Left ventricle myocardium inferior (tissue), 1 donor: ENCODE measurements around the gene CD180. TPM values are rescaled to one million over a fixed set of nuclear protein-coding genes. Genes with fewer than 3 reads are reported as not detected.
A peak's percentile ranks its signal among the peaks of the same experiment; 100 is the strongest.

Source experiments
- DNase-seq: peaks from one replicate; pipeline ENCODE4 v3.0.0-alpha.2; 2020
- H3K27ac ChIP-seq: fragments of 200-600 bp; replicated peaks from 2 replicates; pipeline ENCODE4 v1.8.0; 2021
- H3K27me3 ChIP-seq: fragments of 200-600 bp; 2 replicates; pipeline ENCODE4 v1.8.0; 2021; ENCODE audit warnings: low read depth
- H3K36me3 ChIP-seq: fragments of 200-600 bp; 2 replicates; pipeline ENCODE4 v1.8.0; 2021
- H3K4me1 ChIP-seq: fragments of 200-600 bp; 2 replicates; pipeline ENCODE4 v1.8.0; 2021
- H3K4me3 ChIP-seq: fragments of 200-600 bp; 2 replicates; pipeline ENCODE4 v1.8.0; 2021; ENCODE audit warnings: mild to moderate bottlenecking, moderate library complexity
- H3K9me3 ChIP-seq: fragments of 200-600 bp; replicated peaks from 2 replicates; pipeline ENCODE4 v1.8.0; 2021
- CTCF ChIP-seq: fragments of 200-600 bp; IDR thresholded peaks from 2 replicates; pipeline ENCODE4 v1.8.0; 2021; ENCODE audit warnings: antibody characterized with exemption, mild to moderate bottlenecking, borderline replicate concordance
- intact Hi-C: fragments of 100-400 bp; cut with micrococcal nuclease; formaldehyde crosslinking; loops from one replicate; pipeline ENCODE4 v1.11.0; 2022
- total RNA-seq: library from RNA; stranded (reverse); fragmentation: NEBNext Ultra II Directional; extraction: Animal tissue kit (Norgen Biotek cat#: 25700); gene quantifications from one replicate; pipeline ENCODE4 v1.2.1, GENCODE V29; 2021
- donor health status: DM: no; HTN: yes; CAD: no; lungs with severe emphysema.

Gene CD180
- total RNA-seq, 1 donor from 2014 or later: 0.44 TPM

DNA sequence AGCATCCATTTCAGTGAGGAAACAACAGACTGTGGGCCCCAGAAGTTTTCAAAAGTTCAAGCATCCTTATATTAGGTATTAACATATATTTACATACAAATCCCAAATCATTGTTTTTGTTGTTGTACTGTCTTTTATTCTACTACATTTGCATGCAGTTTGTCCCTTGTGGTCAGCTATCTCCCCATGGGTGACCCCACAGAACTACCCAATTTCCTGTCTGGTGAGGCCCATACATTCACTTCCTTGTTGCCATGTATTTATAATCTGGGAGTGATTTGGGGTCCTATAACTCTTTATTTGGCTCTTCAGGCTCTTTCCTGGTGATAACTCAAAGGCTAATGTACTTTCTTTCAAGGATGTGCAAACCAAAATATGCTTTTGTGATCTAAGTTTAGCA is 3.3 kb upstream of the CD180 start:
- no peak for DNase-seq
- Histone ChIP-seq H3K4me1 (peaks cover 21% of the 10 kb centered on the region), H3K27ac (no peak overlapping the region), H3K27me3 (no peaks in the 10 kb centered on the region), H3K4me3 (no peak overlapping the region), H3K36me3 (no peaks in the 10 kb centered on the region), H3K9me3 (peaks cover 11% of the 10 kb centered on the region)
- no peak for TF ChIP-seq CTCF
- intact Hi-C loops: no loop called here

DNA sequence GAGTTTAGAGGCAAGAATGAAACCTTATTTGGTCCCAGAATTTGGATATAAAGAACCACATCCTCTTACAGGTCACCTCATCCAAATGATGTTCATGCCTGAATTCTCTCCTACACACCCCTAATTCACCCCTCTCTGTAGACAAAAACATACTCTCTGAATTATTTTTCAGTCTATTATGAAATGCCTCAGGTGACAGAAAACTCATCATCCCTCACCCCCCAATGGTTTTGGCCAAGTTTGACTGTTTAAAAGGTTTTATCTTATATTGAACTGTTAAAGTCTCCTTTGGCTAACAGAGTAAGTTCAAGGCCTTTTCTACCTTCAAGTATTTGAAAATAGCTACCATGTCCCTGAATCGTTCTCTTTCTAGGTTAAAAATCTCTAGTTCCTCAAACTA is 2.3 kb upstream of the CD180 start:
- TF ChIP-seq CTCF: no peak
- intact Hi-C loops: no loop called here
- no peaks in the 10 kb centered on the region for H3K27me3 ChIP-seq
- no peaks in the 10 kb centered on the region for H3K36me3 ChIP-seq
- no peak overlapping the region for H3K4me3 ChIP-seq
- peaks cover 11% of the 10 kb centered on the region for H3K9me3 ChIP-seq
- H3K27ac ChIP-seq: no peak overlapping the region
- peaks cover 16% of the 10 kb centered on the region for H3K4me1 ChIP-seq
- no peak for DNase-seq

DNA sequence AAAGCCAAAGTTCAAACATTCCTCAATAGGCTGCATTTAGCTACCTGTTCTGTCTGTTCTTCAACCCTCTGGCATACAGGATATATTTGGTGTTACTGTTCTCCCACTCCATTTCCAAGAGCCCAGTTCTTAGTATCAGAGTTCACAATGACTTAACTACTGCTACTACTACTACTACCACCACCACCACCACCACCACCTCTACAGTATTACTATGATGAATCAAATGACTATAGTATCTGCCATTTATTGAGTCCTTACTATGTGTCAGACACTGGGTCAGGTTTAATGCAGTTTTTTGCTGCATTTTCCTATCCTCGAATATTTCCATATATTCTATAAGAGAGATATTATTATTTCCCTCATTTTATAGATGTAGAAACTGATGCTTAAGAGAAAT is 937 bp upstream of the CD180 start:
- intact Hi-C loops: no loop called here
- Histone ChIP-seq H3K4me3 (no peak overlapping the region), H3K27me3 (no peaks in the 10 kb centered on the region), H3K36me3 (no peaks in the 10 kb centered on the region), H3K9me3 (peaks cover 11% of the 10 kb centered on the region), H3K4me1 (peaks cover 11% of the 10 kb centered on the region), H3K27ac (peak overlapping the region; percentile 32)
- no peak for DNase-seq
- TF ChIP-seq CTCF: no peak

- Histone ChIP-seq H3K4me1 (peaks cover 18% of the 10 kb centered on the region), H3K27me3 (no peaks in the 10 kb centered on the region), H3K9me3 (peaks cover under 1% of the 10 kb centered on the region), H3K27ac (peak overlapping the region; percentile 43), H3K36me3 (no peaks in the 10 kb centered on the region), H3K4me3 (peak overlapping the region; percentile 18)
- DNase-seq: no peak
- no peak for TF ChIP-seq CTCF
- intact Hi-C loops: no loop called here
Measured at GRCh38 chr5:67195406-67196275, 958 bp downstream of the CD180 start.

DNA sequence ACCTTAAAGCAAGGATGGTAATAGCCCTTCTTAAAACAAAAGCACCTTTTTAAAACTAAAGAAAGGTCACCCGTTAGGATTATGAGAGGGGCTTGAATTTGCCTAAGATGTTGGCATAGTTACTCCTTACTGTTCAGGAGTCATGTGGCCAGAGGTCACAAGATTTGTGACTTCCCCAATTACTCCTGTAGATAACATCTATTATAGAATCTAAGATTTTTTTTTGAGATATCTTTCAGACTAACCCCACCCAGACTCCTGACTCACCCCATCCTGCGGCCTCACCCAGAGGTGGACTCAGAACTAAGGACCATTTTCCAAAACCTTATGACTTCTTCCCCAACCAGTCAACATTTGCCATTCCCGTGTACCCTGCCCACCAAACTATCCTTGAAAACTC is 2.4 kb downstream of the CD180 start:
- intact Hi-C loops: no loop called here

More for the DNA sequence above, 2.4 kb downstream of the CD180 start:
- no peak for DNase-seq
- H3K27ac ChIP-seq: no peak overlapping the region
- no peaks in the 10 kb centered on the region for H3K27me3 ChIP-seq
- H3K9me3 ChIP-seq: no peaks in the 10 kb centered on the region
- no peak for TF ChIP-seq CTCF
- H3K4me3 ChIP-seq: no peak overlapping the region
- no peaks in the 10 kb centered on the region for H3K36me3 ChIP-seq
- H3K4me1 ChIP-seq: peaks cover 20% of the 10 kb centered on the region
